BE2C (cell line): Measurements from ENCODE around the gene MDM1.

Experiments
- DNase-seq: peaks from one replicate; pipeline ENCODE4 v3.0.0-alpha.2; 2020
- H3K27me3 ChIP-seq: fragments of 250-450 bp; sonication (Bioruptor Pico); 2 replicates; pipeline ENCODE4 v1.5.1; 2020; ENCODE audit warnings: mild to moderate bottlenecking
- H3K36me3 ChIP-seq: fragments of 250-450 bp; sonication (Bioruptor Pico); 2 replicates; pipeline ENCODE4 v1.5.1; 2020; ENCODE audit warnings: mild to moderate bottlenecking
- H3K4me1 ChIP-seq: fragments of 250-450 bp; sonication (Bioruptor Pico); 2 replicates; pipeline ENCODE4 v1.5.1; 2020
- H3K4me3 ChIP-seq: 2 replicates; pipeline ENCODE4 v1.5.1; 2011; ENCODE audit warnings: low read depth, low read length
- H3K9me3 ChIP-seq: fragments of 250-450 bp; sonication (Bioruptor Pico); 2 replicates; pipeline ENCODE4 v1.5.1; 2020
- CTCF ChIP-seq: IDR thresholded peaks from 2 replicates; pipeline ENCODE4 v1.5.1; 2012; ENCODE audit warnings: mild to moderate bottlenecking, low read depth, low read length

Gene MDM1

GRCh38 chr12:68292151-68292943 is 39.8 kb downstream of the MDM1 start:
- DNase-seq, result no peak
- Histone ChIP-seq H3K27me3 (no peaks in the 10 kb centered on the region), H3K36me3 (no peaks in the 10 kb centered on the region), H3K9me3 (no peaks in the 10 kb centered on the region; the same call in 1 of the 2 replicates), H3K4me3 (no peak overlapping the region), H3K4me1 (no peaks in the 10 kb centered on the region)
- no peak for TF ChIP-seq CTCF

- H3K27me3 ChIP-seq, result no peaks in the 10 kb centered on the region
- TF ChIP-seq CTCF, result no peak
- no peaks in the 10 kb centered on the region for H3K36me3 ChIP-seq
- no peak overlapping the region for H3K4me3 ChIP-seq
- H3K4me1 ChIP-seq, result no peaks in the 10 kb centered on the region
- DNase-seq, result no peak
- H3K9me3 ChIP-seq, result no peaks in the 10 kb centered on the region
Observed at GRCh38 chr12:68291396-68292036, 40.6 kb downstream of the MDM1 start.

GRCh38 chr12:68290126-68290525 is 42.0 kb downstream of the MDM1 start:
- no peak for TF ChIP-seq CTCF
- no peaks in the 10 kb centered on the region for H3K36me3 ChIP-seq
- no peaks in the 10 kb centered on the region for H3K9me3 ChIP-seq
- no peaks in the 10 kb centered on the region for H3K27me3 ChIP-seq
- no peak for DNase-seq
- H3K4me1 ChIP-seq, result no peaks in the 10 kb centered on the region
- H3K4me3 ChIP-seq, result no peak overlapping the region

- H3K4me1 ChIP-seq, result no peaks in the 10 kb centered on the region
- H3K27me3 ChIP-seq, result no peaks in the 10 kb centered on the region
- no peaks in the 10 kb centered on the region for H3K9me3 ChIP-seq
- no peaks in the 10 kb centered on the region for H3K36me3 ChIP-seq
- no peak for DNase-seq
- no peak overlapping the region for H3K4me3 ChIP-seq
- no peak for TF ChIP-seq CTCF
Observed at GRCh38 chr12:68287106-68287505, 45.1 kb downstream of the MDM1 start.

- Histone ChIP-seq H3K4me3 (no peak overlapping the region), H3K4me1 (no peaks in the 10 kb centered on the region; the same call in 1 of the 2 replicates), H3K9me3 (no peaks in the 10 kb centered on the region), H3K36me3 (no peaks in the 10 kb centered on the region), H3K27me3 (no peaks in the 10 kb centered on the region)
- no peak for DNase-seq
- TF ChIP-seq CTCF, result no peak
Observed at GRCh38 chr12:68286396-68286795, 45.8 kb downstream of the MDM1 start.

- Histone ChIP-seq H3K9me3 (no peaks in the 10 kb centered on the region), H3K27me3 (no peaks in the 10 kb centered on the region), H3K4me3 (no peak overlapping the region), H3K36me3 (no peaks in the 10 kb centered on the region), H3K4me1 (peaks cover 5% of the 10 kb centered on the region)
- DNase-seq, result no peak
- no peak for TF ChIP-seq CTCF
Observed at GRCh38 chr12:68285541-68285940, 46.6 kb downstream of the MDM1 start.
